HCT116 (cell line): ENCODE results near the gene ARID5B. TPM values are rescaled to one million over a fixed set of nuclear protein-coding genes. Genes with fewer than 3 reads are reported as not detected.

Experiments used
- ATAC-seq: fragments of 200-7000 bp; cut with Tn5 transposase; 2 replicates; pipeline ENCODE4 v1.9.1; 2020; ENCODE audit warnings: mild to moderate bottlenecking, moderate library complexity
- BruUV-seq: library from RNA; stranded (reverse); fragments of 400-500 nt; replicated peaks from 2 replicates; lab custom pipeline; 2021; lab: Mats Ljungman, UMichigan
- CTCF ChIA-PET: fragments of 300-600 bp; sonication (Branson Sonifier 250); formaldehyde crosslinking; loops from one replicate; lab custom pipeline; 2021; ENCODE audit warnings: antibody characterized with exemption; lab: Charles Lee
- POLR2A ChIA-PET: fragments of 300-600, 350-600 bp; sonication (Branson Sonifier 250); formaldehyde crosslinking; loops from one replicate; lab custom pipeline; 2021; ENCODE audit warnings: antibody characterized with exemption; lab: Charles Lee
- RAD21 ChIA-PET, 2 experiments: fragments of 300-600 bp; sonication (Branson Sonifier 250); formaldehyde crosslinking; loops; one replicate each; lab custom pipeline; 2023; ENCODE audit warnings: low total read pairs in 2 of 2; ENCODE audit not compliant: uncharacterized antibody in 2 of 2, unreplicated experiment in 2 of 2, low non-redundant PET in 1 of 2; lab: Charles Lee
- DNase-seq: peaks from one replicate; pipeline ENCODE4 v3.0.0-alpha.2; 2010; ENCODE audit warnings: low read depth, low spot score
- H2AFZ ChIP-seq: fragments of 200-600 bp; shearing (Covaris generic), sonication (generic); 2 replicates; pipeline ENCODE4 v1.6.1; 2017; ENCODE audit warnings: low read depth, mixed run types, mixed read lengths, antibody characterized with exemption, low read length; ENCODE audit not compliant: poor library complexity, severe bottlenecking
- H3K27ac ChIP-seq: 2 replicates; pipeline ENCODE4 v1.5.1; 2012; ENCODE audit warnings: low read depth, low read length
- H3K27me3 ChIP-seq: fragments of 200-600 bp; sonication (generic); 2 replicates; pipeline ENCODE4 v1.6.1; 2016; ENCODE audit warnings: mixed run types, low read length, mixed read lengths; ENCODE audit not compliant: insufficient read depth
- H3K36me3 ChIP-seq, 2 experiments: fragments of 200-500 bp in 1 of 2; fragments of 200-600 bp in 1 of 2; sonication (Bioruptor generic) in 1 of 2; sonication (generic) in 1 of 2; 2 replicates each; pipeline versions ENCODE4 v1.5.1 to v1.6.1; 2014 to 2016; ENCODE audit warnings: low read length in 2 of 2, inconsistent platforms in 1 of 2, mixed read lengths in 1 of 2, mixed run types in 1 of 2; ENCODE audit not compliant: insufficient read depth in 2 of 2, control insufficient read depth in 1 of 2
- H3K4me1 ChIP-seq, 2 experiments: fragments of 200-600 bp in 1 of 2; sonication (generic) in 1 of 2; 2 replicates each; pipeline versions ENCODE4 v1.5.1 to v1.6.1; 2012 to 2017; ENCODE audit warnings: low read length in 2 of 2, inconsistent platforms in 1 of 2, mild to moderate bottlenecking in 1 of 2, mixed read lengths in 1 of 2, mixed run types in 1 of 2, moderate library complexity in 1 of 2; ENCODE audit not compliant: insufficient read depth in 2 of 2, control insufficient read depth in 1 of 2
- H3K4me2 ChIP-seq: fragments of 200-600 bp; sonication (generic); 2 replicates; pipeline ENCODE4 v1.6.1; 2017; ENCODE audit warnings: mixed run types, low read length, mixed read lengths
- H3K4me3 ChIP-seq, 2 experiments: fragments of 200-600 bp in 1 of 2; sonication (generic) in 1 of 2; replicated peaks in 1 of 2; 2 replicates each; pipeline ENCODE4 v1.5.1; 2011 to 2016; ENCODE audit warnings: low read length in 2 of 2, control low read depth in 1 of 2, low read depth in 1 of 2, mild to moderate bottlenecking in 1 of 2, mixed read lengths in 1 of 2, mixed run types in 1 of 2
- H3K79me2 ChIP-seq: fragments of 200-600 bp; sonication (generic); 2 replicates; pipeline ENCODE4 v1.6.1; 2017; ENCODE audit warnings: mild to moderate bottlenecking, mixed run types, low read length, moderate library complexity, mixed read lengths; ENCODE audit not compliant: insufficient read depth
- H3K9ac ChIP-seq: fragments of 200-600 bp; sonication (generic); 2 replicates; pipeline ENCODE4 v1.6.1; 2016; ENCODE audit warnings: low read length, mixed read lengths
- H3K9me2 ChIP-seq: fragments of 200-600 bp; sonication (generic), shearing (Covaris generic); 2 replicates; pipeline ENCODE4 v1.6.1; 2017; ENCODE audit warnings: mixed run types, mild to moderate bottlenecking, moderate library complexity; ENCODE audit not compliant: insufficient read depth
- H3K9me3 ChIP-seq, 2 experiments: fragments of 200-500 bp in 1 of 2; fragments of 200-600 bp in 1 of 2; sonication (Bioruptor generic) in 1 of 2; sonication (generic) in 1 of 2; 2 replicates each; pipeline ENCODE4 v1.6.1; 2014 to 2017; ENCODE audit warnings: low read length in 2 of 2, mixed read lengths in 2 of 2, inconsistent platforms in 1 of 2, low read depth in 1 of 2, mild to moderate bottlenecking in 1 of 2, mixed run types in 1 of 2, moderate library complexity in 1 of 2; ENCODE audit not compliant: control insufficient read depth in 1 of 2, insufficient read depth in 1 of 2
- H4K20me1 ChIP-seq: fragments of 200-600 bp; sonication (generic), shearing (Covaris generic); 2 replicates; pipeline ENCODE4 v1.6.1; 2017; ENCODE audit warnings: mixed run types, mild to moderate bottlenecking, moderate library complexity; ENCODE audit not compliant: insufficient read depth
- CEBPB ChIP-seq: IDR thresholded peaks from 2 replicates; pipeline ENCODE4 v1.6.1; 2012; ENCODE audit warnings: low read depth
- EGR1 ChIP-seq: IDR thresholded peaks from 2 replicates; pipeline ENCODE4 v1.6.1; 2012; ENCODE audit warnings: low read depth
- FOSL1 ChIP-seq: IDR thresholded peaks from 2 replicates; pipeline ENCODE4 v1.6.1; 2012; ENCODE audit warnings: low read depth
- JUND ChIP-seq: IDR thresholded peaks from 2 replicates; pipeline ENCODE4 v1.6.1; 2012
- RAD21 ChIP-seq: IDR thresholded peaks from 2 replicates; pipeline ENCODE4 v1.6.1; 2012; ENCODE audit warnings: low read depth, mild to moderate bottlenecking
- SIN3A ChIP-seq: IDR thresholded peaks from 2 replicates; pipeline ENCODE4 v1.6.1; 2012; ENCODE audit warnings: low read depth
- SP1 ChIP-seq: IDR thresholded peaks from 2 replicates; pipeline ENCODE4 v1.6.1; 2012; ENCODE audit warnings: low read depth
- SRF ChIP-seq: IDR thresholded peaks from 2 replicates; pipeline ENCODE4 v1.6.1; 2012; ENCODE audit warnings: low read depth
- YY1 ChIP-seq: IDR thresholded peaks from 2 replicates; pipeline ENCODE4 v1.6.1; 2011; ENCODE audit warnings: low read length, low read depth, moderate library complexity, mild to moderate bottlenecking; ENCODE audit not compliant: insufficient replicate concordance; ENCODE audit errors: extremely low read depth
- ZBTB33 ChIP-seq: IDR thresholded peaks from 2 replicates; pipeline ENCODE4 v1.6.1; 2011; ENCODE audit warnings: mild to moderate bottlenecking, low read length, moderate library complexity; ENCODE audit not compliant: insufficient replicate concordance; ENCODE audit errors: extremely low read depth
- ZNF274 ChIP-seq: fragments of 200-500 bp; sonication (Bioruptor generic); IDR thresholded peaks from 2 replicates; pipeline ENCODE4 v1.6.1; 2014; ENCODE audit warnings: mild to moderate bottlenecking, low read depth, low read length, inconsistent platforms
- intact Hi-C: fragments of 100-400 bp; cut with micrococcal nuclease; formaldehyde crosslinking; loops from 2 replicates; pipeline ENCODE4 v1.10.0; 2022
- total RNA-seq: library from RNA; stranded (reverse); gene quantifications from one replicate; pipeline ENCODE4 v1.2.1, GENCODE V29; 2021; ENCODE audit not compliant: unreplicated experiment
- TF ChIP-seq, protein P1 (sequence below): IDR thresholded peaks from 2 replicates; pipeline ENCODE4 v1.6.1; 2012
- TF ChIP-seq, protein P2 (sequence below): IDR thresholded peaks from 2 replicates; pipeline ENCODE4 v1.6.1; 2012

ARID5B gene
- total RNA-seq, 1 experiment from 2014 or later: 4.7 TPM

- H3K79me2 ChIP-seq: no peaks in the 10 kb centered on the region
- no peak overlapping the region for H3K27ac ChIP-seq
- TF ChIP-seq, protein P1, sequence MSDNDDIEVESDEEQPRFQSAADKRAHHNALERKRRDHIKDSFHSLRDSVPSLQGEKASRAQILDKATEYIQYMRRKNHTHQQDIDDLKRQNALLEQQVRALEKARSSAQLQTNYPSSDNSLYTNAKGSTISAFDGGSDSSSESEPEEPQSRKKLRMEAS: no peak
- TF ChIP-seq SRF (no peak), EGR1 (no peak), ZBTB33 (no peak), CEBPB (no peak), YY1 (no peak), FOSL1 (no peak), SIN3A (no peak), SP1 (no peak), RAD21 (no peak), JUND (no peak), ZNF274 (no peak)
- TF ChIP-seq, protein P2, sequence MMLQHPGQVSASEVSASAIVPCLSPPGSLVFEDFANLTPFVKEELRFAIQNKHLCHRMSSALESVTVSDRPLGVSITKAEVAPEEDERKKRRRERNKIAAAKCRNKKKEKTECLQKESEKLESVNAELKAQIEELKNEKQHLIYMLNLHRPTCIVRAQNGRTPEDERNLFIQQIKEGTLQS: no peak
- BruUV-seq: no TSS peak
- ChIA-PET POLR2A (no interaction called here), CTCF (no interaction called here), RAD21 (no interaction called here)
- no peak overlapping the region for H3K9ac ChIP-seq
- no peak overlapping the region for H3K4me3 ChIP-seq
- H3K4me1 ChIP-seq: peaks cover 3 to 11% of the 10 kb centered on the region in 2 experiments; a peak in 3 of 4 replicates
- intact Hi-C loops: no loop called here
- no peak for ATAC-seq
- H3K27me3 ChIP-seq: no peaks in the 10 kb centered on the region
- H3K9me2 ChIP-seq: no peaks in the 10 kb centered on the region
- no peak overlapping the region for H3K4me2 ChIP-seq
- DNase-seq: no peak
- no peak overlapping the region for H2AFZ ChIP-seq
- no peaks in the 10 kb centered on the region for H3K36me3 ChIP-seq
- no peaks in the 10 kb centered on the region for H3K9me3 ChIP-seq
- no peaks in the 10 kb centered on the region for H4K20me1 ChIP-seq
Observed at GRCh38 chr10:61985715-61986114, 84.2 kb downstream of the ARID5B start.
